ENCODE data around the gene CD300C. TPM values are rescaled to one million over a fixed set of nuclear protein-coding genes. Genes with fewer than 3 reads are reported as not detected.
"Not testable (repeated sequence)": the region's sequence is repeated elsewhere in the genome, so short reads cannot be mapped to it uniquely, and the experiment has no call there.

Gene CD300C
- total RNA-seq, 2 donors from 2014 or later: 0.35 to 1.1 TPM

- H3K4me3 ChIP-seq: no peak overlapping the region
- no peak overlapping the region for H3K27ac ChIP-seq
- DNase-seq: no peak
- intact Hi-C loops (cut with DNase I): no loop called here
- no peaks in the 10 kb centered on the region for H3K4me1 ChIP-seq
- no peaks in the 10 kb centered on the region for H3K9me3 ChIP-seq
- no peak overlapping the region for H3K9ac ChIP-seq (ENCODE audit: low read depth in 2 of 2, low read length in 2 of 2)
- TF ChIP-seq CTCF (IDR thresholded peaks at IDR 0.05): no peak
- H3K36me3 ChIP-seq: no peaks in the 10 kb centered on the region
- H3K27me3 ChIP-seq: peaks cover 3% of the 10 kb centered on the region
These were observed 31.1 kb downstream of the CD300C start for GRCh38 chr17:74514632-74515334.

- intact Hi-C loops (cut with DNase I): no loop called here
- Histone ChIP-seq H3K27me3 (peaks cover 3% of the 10 kb centered on the region), H3K9ac (ENCODE audit: low read depth in 2 of 2, low read length in 2 of 2) (no peak overlapping the region), H3K4me3 (no peak overlapping the region), H3K36me3 (no peaks in the 10 kb centered on the region), H3K9me3 (no peaks in the 10 kb centered on the region), H3K4me1 (no peaks in the 10 kb centered on the region), H3K27ac (no peak overlapping the region)
- TF ChIP-seq CTCF (IDR thresholded peaks at IDR 0.05): no peak
- no peak for DNase-seq
These were observed 31.8 kb downstream of the CD300C start for GRCh38 chr17:74513987-74514631.

DNA sequence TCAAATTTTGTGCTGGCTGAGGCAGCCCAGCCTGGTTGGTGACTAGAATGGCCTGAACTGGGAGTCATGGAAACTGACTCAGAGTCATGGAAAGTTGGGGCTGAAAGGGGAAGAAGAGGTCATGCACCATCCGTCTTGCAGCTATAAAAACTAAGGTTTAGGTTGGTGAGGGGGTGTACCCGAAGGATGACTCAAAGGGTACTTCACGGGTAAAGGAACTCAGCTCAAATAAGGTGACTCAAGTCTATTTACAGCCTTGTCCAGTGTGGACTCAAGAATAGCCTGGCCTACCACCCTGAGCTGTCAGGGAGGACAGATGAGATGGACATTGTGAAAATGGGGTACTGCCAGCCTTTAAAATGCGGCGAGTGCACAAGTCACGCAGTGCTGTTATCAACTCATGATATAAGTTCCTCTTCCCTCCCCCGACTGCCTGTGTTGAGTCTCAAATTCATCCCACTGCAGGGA lies 33.3 kb downstream of the CD300C start:
- Histone ChIP-seq H3K4me1 (no peaks in the 10 kb centered on the region), H3K27me3 (peaks cover 3% of the 10 kb centered on the region), H3K36me3 (no peaks in the 10 kb centered on the region), H3K27ac (no peak overlapping the region), H3K9ac (ENCODE audit: low read depth in 2 of 2, low read length in 2 of 2) (no peak overlapping the region), H3K9me3 (no peaks in the 10 kb centered on the region), H3K4me3 (no peak overlapping the region)
- no peak for DNase-seq
- intact Hi-C loops (cut with DNase I): no loop called here
- no peak for TF ChIP-seq CTCF (IDR thresholded peaks at IDR 0.05)

DNA sequence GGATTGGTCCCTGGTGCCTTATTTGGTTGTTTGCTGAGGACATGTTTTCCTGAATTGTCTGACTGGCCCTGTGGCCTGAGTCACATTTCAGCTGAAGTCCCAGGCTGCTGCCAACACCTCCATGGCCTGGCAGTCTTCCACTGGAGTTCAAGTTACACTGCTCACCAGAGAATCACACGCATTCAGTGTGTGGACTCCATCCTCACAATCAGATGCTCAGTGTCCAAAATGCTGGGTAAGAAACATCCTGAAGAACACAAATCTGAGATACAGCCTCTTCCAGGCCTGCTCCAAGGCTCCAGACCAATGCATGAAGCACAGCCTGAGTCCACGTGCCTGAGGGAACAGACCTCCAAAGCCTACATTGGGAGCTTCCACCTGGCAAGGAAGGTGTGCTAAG lies 33.9 kb downstream of the CD300C start:
- DNase-seq: no peak
- Histone ChIP-seq H3K4me3 (no peak overlapping the region), H3K36me3 (no peaks in the 10 kb centered on the region), H3K27ac (no peak overlapping the region), H3K9ac (ENCODE audit: low read depth in 2 of 2, low read length in 2 of 2) (no peak overlapping the region), H3K4me1 (no peaks in the 10 kb centered on the region), H3K27me3 (peaks cover 3% of the 10 kb centered on the region), H3K9me3 (no peaks in the 10 kb centered on the region)
- TF ChIP-seq CTCF (IDR thresholded peaks at IDR 0.05): no peak
- intact Hi-C loops (cut with DNase I): no loop called here

DNA sequence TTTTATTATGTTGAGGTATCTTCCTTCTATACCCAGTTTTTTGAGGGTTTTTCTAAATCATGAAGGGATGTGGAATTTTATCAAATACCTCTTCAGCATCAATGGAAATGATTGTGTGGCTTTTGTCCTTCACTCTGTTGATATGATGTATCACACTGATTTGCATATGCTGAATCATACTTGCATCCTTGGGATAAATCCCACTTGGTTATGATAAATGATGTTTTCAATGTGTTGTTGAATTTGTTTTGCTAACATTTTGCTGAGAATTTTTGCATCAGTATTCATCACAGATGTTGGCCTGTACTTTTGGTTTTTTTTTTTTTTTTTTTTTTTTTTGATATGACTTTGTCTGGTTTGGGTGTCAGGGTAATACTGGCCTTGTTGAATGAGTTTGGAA lies 37.8 kb downstream of the CD300C start:
- Histone ChIP-seq H3K9ac (ENCODE audit: low read depth in 2 of 2, low read length in 2 of 2) (no peak overlapping the region), H3K27me3 (peaks cover 3% of the 10 kb centered on the region), H3K4me3 (no peak overlapping the region), H3K4me1 (no peaks in the 10 kb centered on the region), H3K27ac (no peak overlapping the region), H3K9me3 (no peaks in the 10 kb centered on the region), H3K36me3 (no peaks in the 10 kb centered on the region)
- TF ChIP-seq CTCF (IDR thresholded peaks at IDR 0.05): no peak
- no peak for DNase-seq
- intact Hi-C loops (cut with DNase I): no loop called here

DNA sequence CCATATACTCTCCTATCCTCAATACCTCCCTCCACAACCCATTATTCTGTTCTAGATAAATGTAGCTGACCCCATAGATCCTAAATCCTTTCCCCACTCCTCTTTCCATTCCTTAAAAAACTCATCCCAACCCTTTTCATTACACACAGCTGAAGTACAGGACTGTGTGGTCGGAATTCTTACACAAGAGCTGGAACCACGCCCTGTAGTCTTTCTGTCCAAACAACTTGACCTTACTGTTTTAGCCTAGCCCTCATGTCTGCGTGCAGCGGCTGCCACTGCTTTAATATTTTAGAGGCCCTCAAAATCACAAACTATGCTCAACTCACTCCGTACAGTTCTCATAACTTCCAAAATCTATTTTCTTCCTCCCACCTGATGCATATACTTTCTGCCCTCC lies 42.0 kb downstream of the CD300C start:
- H3K9me3 ChIP-seq; H3K9ac ChIP-seq (ENCODE audit: low read depth in 2 of 2, low read length in 2 of 2); H3K27ac ChIP-seq; H3K36me3 ChIP-seq; H3K4me3 ChIP-seq; H3K4me1 ChIP-seq; intact Hi-C loops (cut with DNase I); DNase-seq; H3K27me3 ChIP-seq: not testable (repeated sequence)
